Mesendoderm (in vitro differentiated cells): Measurements from ENCODE around the gene CSRP3.

Experiments used
- DNase-seq: peaks from one replicate; pipeline ENCODE4 v3.0.0; 2013
- H2AK5ac ChIP-seq: 2 replicates; pipeline ENCODE4 v1.6.1; 2013; ENCODE audit warnings: low read length, inconsistent platforms
- H2BK120ac ChIP-seq: 2 replicates; pipeline ENCODE4 v1.6.1; 2013; ENCODE audit warnings: low read depth, mild to moderate bottlenecking, low read length, moderate library complexity, mixed read lengths
- H2BK15ac ChIP-seq: replicated peaks from 2 replicates; pipeline ENCODE4 v1.6.1; 2013; ENCODE audit warnings: low read depth, mild to moderate bottlenecking, moderate library complexity
- H2BK5ac ChIP-seq: 2 replicates; pipeline ENCODE4 v1.6.1; 2013; ENCODE audit warnings: low read length, inconsistent platforms
- H3K18ac ChIP-seq: 2 replicates; pipeline ENCODE4 v1.6.1; 2013; ENCODE audit warnings: mild to moderate bottlenecking, low read length, mixed read lengths
- H3K23ac ChIP-seq: one replicate; pipeline ENCODE4 v1.6.1; 2013; ENCODE audit warnings: low read length
- H3K27ac ChIP-seq: 2 replicates; pipeline ENCODE4 v1.5.1; 2013; ENCODE audit warnings: low read depth, mild to moderate bottlenecking, inconsistent platforms, low read length, moderate library complexity
- H3K27me3 ChIP-seq: 2 replicates; pipeline ENCODE4 v1.6.1; 2013; ENCODE audit warnings: low read length, control low read depth, mild to moderate bottlenecking, inconsistent platforms; ENCODE audit not compliant: insufficient read depth, poor library complexity
- H3K36me3 ChIP-seq: 2 replicates; pipeline ENCODE4 v1.6.1; 2013; ENCODE audit warnings: low read length, inconsistent platforms; ENCODE audit not compliant: control insufficient read depth, insufficient read depth
- H3K4ac ChIP-seq: one replicate; pipeline ENCODE4 v1.6.1; 2013; ENCODE audit warnings: low read depth, mild to moderate bottlenecking, low read length, moderate library complexity
- H3K4me1 ChIP-seq: 2 replicates; pipeline ENCODE4 v1.6.1; 2013; ENCODE audit warnings: low read depth, low read length, inconsistent platforms; ENCODE audit not compliant: control insufficient read depth
- H3K4me2 ChIP-seq: 2 replicates; pipeline ENCODE4 v1.6.1; 2013; ENCODE audit warnings: low read length
- H3K4me3 ChIP-seq: 2 replicates; pipeline ENCODE4 v1.5.1; 2013; ENCODE audit warnings: mild to moderate bottlenecking, low read length
- H3K56ac ChIP-seq: one replicate; pipeline ENCODE4 v1.6.1; 2013; ENCODE audit warnings: low read length
- H3K79me1 ChIP-seq: 2 replicates; pipeline ENCODE4 v1.6.1; 2013; ENCODE audit warnings: low read length, inconsistent platforms
- H3K79me2 ChIP-seq: 2 replicates; pipeline ENCODE4 v1.6.1; 2013; ENCODE audit warnings: mild to moderate bottlenecking, low read length; ENCODE audit not compliant: control insufficient read depth, insufficient read depth
- H3K9ac ChIP-seq: 2 replicates; pipeline ENCODE4 v1.6.1; 2013; ENCODE audit warnings: low read length, inconsistent platforms
- H4K5ac ChIP-seq: one replicate; pipeline ENCODE4 v1.6.1; 2013; ENCODE audit warnings: low read length
- H4K8ac ChIP-seq: one replicate; pipeline ENCODE4 v1.6.1; 2013; ENCODE audit warnings: low read depth, mild to moderate bottlenecking, control low read depth, low read length, moderate library complexity
- WGBS: extraction: QIAGEN DNeasy Blood & Tissue Kit; methylation state at CpG from one replicate; pipeline ENCODE4 v1.1.7; 2013; ENCODE audit warnings: low lambda C conversion rate, missing lambda C conversion rate; ENCODE audit not compliant: insufficient coverage; ENCODE audit errors: extremely low coverage; 5-methylcytosine and 5-hydroxymethylcytosine counted together

The CSRP3 gene

GRCh38 chr11:19187114-19187832, 14.5 kb downstream of the CSRP3 start:
- Histone ChIP-seq H4K5ac (no peak overlapping the region), H2BK15ac (no peak overlapping the region), H3K4me1 (peaks cover 2% of the 10 kb centered on the region), H3K27ac (no peak overlapping the region), H2BK120ac (no peak overlapping the region), H3K36me3 (no peaks in the 10 kb centered on the region), H2BK5ac (no peak overlapping the region), H3K23ac (no peak overlapping the region), H3K18ac (peak overlapping the region; percentile 16), H3K4me2 (no peak overlapping the region), H3K9ac (no peak overlapping the region), H2AK5ac (no peak overlapping the region), H4K8ac (no peak overlapping the region), H3K4me3 (no peak overlapping the region), H3K27me3 (no peaks in the 10 kb centered on the region), H3K4ac (no peak overlapping the region), H3K79me1 (no peaks in the 10 kb centered on the region), H3K79me2 (no peaks in the 10 kb centered on the region), H3K56ac (no peak overlapping the region)
- WGBS = no CpG with 5 or more reads among the region's 5 CpGs
- no peak for DNase-seq

- no peak overlapping the region for H3K23ac ChIP-seq
- no peak overlapping the region for H2BK15ac ChIP-seq
- H2AK5ac ChIP-seq = no peak overlapping the region
- H4K5ac ChIP-seq = no peak overlapping the region
- H3K4me2 ChIP-seq = no peak overlapping the region
- DNase-seq = no peak
- WGBS = no CpG with 5 or more reads among the region's 6 CpGs
- H3K4me1 ChIP-seq = peaks cover 2% of the 10 kb centered on the region
- H3K79me1 ChIP-seq = no peaks in the 10 kb centered on the region
- H3K9ac ChIP-seq = no peak overlapping the region
- H3K4ac ChIP-seq = no peak overlapping the region
- H3K79me2 ChIP-seq = no peaks in the 10 kb centered on the region
- no peak overlapping the region for H3K4me3 ChIP-seq
- no peak overlapping the region for H3K18ac ChIP-seq
- H3K27me3 ChIP-seq = no peaks in the 10 kb centered on the region
- H3K56ac ChIP-seq = no peak overlapping the region
- H2BK5ac ChIP-seq = no peak overlapping the region
- no peak overlapping the region for H3K27ac ChIP-seq
- no peaks in the 10 kb centered on the region for H3K36me3 ChIP-seq
- no peak overlapping the region for H4K8ac ChIP-seq
- no peak overlapping the region for H2BK120ac ChIP-seq
Measured at GRCh38 chr11:19185516-19186052, 16.2 kb downstream of the CSRP3 start.

- H3K36me3 ChIP-seq = no peaks in the 10 kb centered on the region
- H3K4me3 ChIP-seq = no peak overlapping the region
- H3K4me2 ChIP-seq = no peak overlapping the region
- no peaks in the 10 kb centered on the region for H3K79me1 ChIP-seq
- H4K5ac ChIP-seq = no peak overlapping the region
- H3K79me2 ChIP-seq = no peaks in the 10 kb centered on the region
- no peaks in the 10 kb centered on the region for H3K27me3 ChIP-seq
- DNase-seq = no peak
- no peak overlapping the region for H3K4ac ChIP-seq
- H3K4me1 ChIP-seq = peaks cover 2% of the 10 kb centered on the region
- H3K27ac ChIP-seq = no peak overlapping the region
- H4K8ac ChIP-seq = no peak overlapping the region
- no peak overlapping the region for H2BK15ac ChIP-seq
- H3K23ac ChIP-seq = no peak overlapping the region
- H3K9ac ChIP-seq = no peak overlapping the region
- no peak overlapping the region for H2BK120ac ChIP-seq
- WGBS = no CpG with 5 or more reads among the region's 2 CpGs
- no peak overlapping the region for H2BK5ac ChIP-seq
- H2AK5ac ChIP-seq = no peak overlapping the region
- no peak overlapping the region for H3K18ac ChIP-seq
- H3K56ac ChIP-seq = no peak overlapping the region
Measured at GRCh38 chr11:19185036-19185435, 16.7 kb downstream of the CSRP3 start.

GRCh38 chr11:19183646-19184045, 18.1 kb downstream of the CSRP3 start:
- Histone ChIP-seq H2AK5ac (no peak overlapping the region), H3K18ac (no peak overlapping the region), H3K79me2 (no peaks in the 10 kb centered on the region), H2BK120ac (no peak overlapping the region), H3K36me3 (no peaks in the 10 kb centered on the region), H4K5ac (no peak overlapping the region), H3K4ac (no peak overlapping the region), H3K56ac (no peak overlapping the region), H3K23ac (no peak overlapping the region), H3K9ac (no peak overlapping the region), H3K4me2 (no peak overlapping the region), H2BK5ac (no peak overlapping the region), H3K4me1 (peaks cover 2% of the 10 kb centered on the region), H3K4me3 (no peak overlapping the region), H3K79me1 (no peaks in the 10 kb centered on the region), H4K8ac (no peak overlapping the region), H3K27ac (no peak overlapping the region), H2BK15ac (no peak overlapping the region), H3K27me3 (no peaks in the 10 kb centered on the region)
- WGBS = no CpG with 5 or more reads among the region's 7 CpGs
- peak; percentile 83 for DNase-seq

- Histone ChIP-seq H2BK120ac (no peak overlapping the region), H4K8ac (no peak overlapping the region), H3K36me3 (no peaks in the 10 kb centered on the region), H3K4me2 (no peak overlapping the region), H3K79me2 (no peaks in the 10 kb centered on the region), H3K27me3 (no peaks in the 10 kb centered on the region), H2AK5ac (no peak overlapping the region), H3K4me3 (no peak overlapping the region), H3K27ac (no peak overlapping the region), H3K23ac (no peak overlapping the region), H3K9ac (no peak overlapping the region), H3K56ac (no peak overlapping the region), H3K4me1 (no peaks in the 10 kb centered on the region), H2BK5ac (no peak overlapping the region), H4K5ac (no peak overlapping the region), H3K4ac (no peak overlapping the region), H2BK15ac (no peak overlapping the region), H3K79me1 (no peaks in the 10 kb centered on the region), H3K18ac (no peak overlapping the region)
- DNase-seq = no peak
- no CpG with 5 or more reads among the region's 5 CpGs for WGBS
Measured at GRCh38 chr11:19181531-19182261, 20.1 kb downstream of the CSRP3 start.
